K562 (cell line): ENCODE data around the gene TMEM139. TPM values are rescaled to one million over a fixed set of nuclear protein-coding genes. Genes with fewer than 3 reads are reported as not detected.

Experiments
- AFF4 ChIP-seq: sonication (generic); formaldehyde crosslinking; IDR thresholded peaks from 2 replicates; pipeline ENCODE4 v1.8.0; 2023; ENCODE audit warnings: mild to moderate bottlenecking, missing genetic modification reagents
- ATF3 ChIP-seq, 2 experiments: fragments of 450-650 bp in 1 of 2; sonication (generic) in 1 of 2; formaldehyde crosslinking in 1 of 2; IDR thresholded peaks in 1 of 2; conservative IDR thresholded peaks in 1 of 2; 2 replicates each; pipeline versions ENCODE4 v1.6.1 to v1.8.1; 2016 to 2023; ENCODE audit warnings: mild to moderate bottlenecking in 2 of 2, moderate library complexity in 2 of 2, inconsistent platforms in 1 of 2, missing genetic modification reagents in 1 of 2
- BRF2 ChIP-seq: IDR thresholded peaks from 3 replicates; pipeline ENCODE4 v1.6.1; 2011; ENCODE audit warnings: borderline replicate concordance, mild to moderate bottlenecking; ENCODE audit not compliant: insufficient read length, insufficient read depth
- GTF2A2 ChIP-seq: IDR thresholded peaks from 2 replicates; pipeline ENCODE4 v1.6.1; 2016; ENCODE audit warnings: mild to moderate bottlenecking, missing genetic modification characterization, missing compliant biosample characterization
- JUND ChIP-seq, 2 experiments: IDR thresholded peaks; 2 replicates in 1 of 2; 3 replicates in 1 of 2; pipeline ENCODE4 v1.6.1; 2011; ENCODE audit warnings: borderline replicate concordance in 2 of 2, low read depth in 2 of 2, low read length in 2 of 2, improper control_type of control experiment in 1 of 2, missing biosample characterization in 1 of 2, missing genetic modification characterization in 1 of 2, missing genetic modification reagents in 1 of 2
- KAT2B ChIP-seq: IDR thresholded peaks from one replicate; pipeline ENCODE4 v1.6.1; 2012; ENCODE audit warnings: low read depth, mild to moderate bottlenecking, control low read depth, inconsistent platforms, low read length, moderate library complexity
- ZBTB40 ChIP-seq, 2 experiments: fragments of 450-650 bp in 1 of 2; sonication (generic) in 1 of 2; formaldehyde crosslinking in 1 of 2; IDR thresholded peaks; 2 replicates each; pipeline versions ENCODE4 v1.7.1 to v1.9.0; 2016 to 2022; ENCODE audit warnings: inconsistent platforms in 1 of 2, mild to moderate bottlenecking in 1 of 2, missing genetic modification reagents in 1 of 2
- ZNF197 ChIP-seq: fragments of 200-800 bp; sonication (Bioruptor generic); IDR thresholded peaks from 2 replicates; pipeline ENCODE4 v1.6.1; 2016; ENCODE audit warnings: low read depth, missing genetic modification characterization, missing compliant biosample characterization
- ZNF316 ChIP-seq: fragments of 450-650 bp; IDR thresholded peaks from 2 replicates; pipeline ENCODE4 v1.6.1; 2016
- polyA plus RNA-seq, 8 experiments: library from polyadenylated mRNA; depleted of rRNA in 4 of 8; stranded (reverse) in 5 of 8; unstranded in 3 of 8; fragments of >200 nt; fragmentation: Nextera tagmentation in 2 of 8; fragmentation: Illumina TruSeq in 1 of 8; extraction: Ambion mirVana in 2 of 8; extraction: Trizol in 1 of 8; gene quantifications; 2 replicates each; pipeline versions ENCODE4 v1.2.1 to v1.2.3, GENCODE V29; 2011 to 2014; ENCODE audit warnings: inconsistent platforms in 1 of 8, missing spikeins in 1 of 8
- total RNA-seq, 7 experiments: library from RNA; depleted of rRNA in 6 of 7; stranded (reverse); fragments of >200 nt in 6 of 7; fragmentation: Illumina TruSeq in 2 of 7; extraction: Trizol in 2 of 7; gene quantifications; 2 replicates each; pipeline versions ENCODE4 v1.2.1 to v1.2.3, GENCODE V29; 2011 to 2021; ENCODE audit warnings: low replicate concordance in 1 of 7

TMEM139 gene
- total and polyA plus RNA-seq, 9 of the 15 experiments (the other 6 are each of a cell fraction or from before 2014, with no cell fraction given) = 0.27 to 1.8 (median 0.79) TPM

GRCh38 chr7:143257501-143257900 is 27.3 kb upstream of the TMEM139 start (continued):
- no peak for TF ChIP-seq BRF2
- TF ChIP-seq ZNF316 = 0 out of 2 replicates have a peak, but pooled peaks have one; percentile 46
- no peak for TF ChIP-seq KAT2B
- TF ChIP-seq ZNF197 (CRISPR knock-in tag) = 0 out of 2 replicates have a peak, but pooled peaks have one; percentile 64
- peak; percentile 87 for TF ChIP-seq ZBTB40 (IDR thresholded peaks at IDR 0.05)
- peak; percentile 74; the same call in 1 of the 2 replicates for TF ChIP-seq ZBTB40 (CRISPR knock-in tag; IDR thresholded peaks at IDR 0.05)
- peak; percentile 56; the same call in 1 of the 2 replicates for TF ChIP-seq ATF3 (IDR thresholded peaks at IDR 0.05)
- no peak for TF ChIP-seq ATF3 (CRISPR knock-in tag; conservative IDR thresholded peaks at IDR 0.05)
- TF ChIP-seq AFF4 = no peak
- TF ChIP-seq GTF2A2 = no peak
- 0 out of 2 replicates have a peak, but pooled peaks have one; percentile 44 for TF ChIP-seq JUND (IDR thresholded peaks at IDR 0.05; ENCODE audit: borderline replicate concordance, low read depth, low read length)
- TF ChIP-seq JUND (tag; IDR thresholded peaks at IDR 0.05; ENCODE audit: borderline replicate concordance, low read depth, low read length) = peak; percentile 67; the same call in 1 of the 3 replicates
